Breast epithelium (tissue), 3 donors: ENCODE measurements around the gene LGI4.

Source experiments
- CTCF ChIP-seq, 3 donors: fragments of 450-650 bp; IDR thresholded peaks; one replicate each; pipeline ENCODE4 v1.5.1; 2016 to 2017; ENCODE audit warnings: antibody characterized with exemption in 3 of 3, mild to moderate bottlenecking in 3 of 3, moderate library complexity in 3 of 3
- POLR2A ChIP-seq: fragments of 450-650 bp; IDR thresholded peaks from one replicate; pipeline ENCODE4 v1.6.1; 2016; ENCODE audit warnings: antibody characterized with exemption, mild to moderate bottlenecking, moderate library complexity

GRCh38 chr19:35090160-35090505, 44.7 kb downstream of the LGI4 start:
- TF ChIP-seq CTCF (IDR thresholded peaks at IDR 0.05) (no peak), POLR2A (no peak)
